Measurements from ENCODE around the gene ATP11A. TPM values are rescaled to one million over a fixed set of nuclear protein-coding genes. Genes with fewer than 3 reads are reported as not detected.
"Not testable (repeated sequence)": the region's sequence is repeated elsewhere in the genome, so short reads cannot be mapped to it uniquely, and the experiment has no call there.

Gene ATP11A
- total and polyA plus RNA-seq, 11 donors, result 20.5 to 146 (median 91.2) TPM

DNA sequence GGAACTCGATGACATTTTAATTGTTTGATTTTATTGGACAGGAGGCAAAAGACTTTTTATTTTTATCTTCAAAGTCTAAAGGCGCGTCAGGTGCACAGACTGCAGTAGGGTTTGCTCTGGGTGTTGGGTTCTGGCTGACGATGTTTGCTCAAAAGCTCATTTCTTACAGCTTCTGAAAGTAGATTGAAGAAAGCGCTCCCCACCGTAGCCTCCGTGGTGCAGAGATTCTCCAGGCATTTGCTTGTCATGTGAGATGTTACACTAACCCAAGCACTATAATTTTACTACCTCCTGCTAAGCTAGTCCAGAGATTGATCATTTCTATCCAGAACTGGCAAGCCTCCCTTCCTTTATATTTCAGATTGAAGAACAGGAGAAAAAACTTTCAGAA, 14.5 kb upstream of the ATP11A start:
- H3K9me3 ChIP-seq, result no peaks in the 10 kb centered on the region
- intact Hi-C loops (cut with DNase I), result no loop called here
- H3K36me3 ChIP-seq, result no peaks in the 10 kb centered on the region
- ATAC-seq, result no peak
- no peak overlapping the region for H3K4me3 ChIP-seq
- no peaks in the 10 kb centered on the region for H3K4me1 ChIP-seq
- no peak for DNase-seq
- TF ChIP-seq, protein P1, sequence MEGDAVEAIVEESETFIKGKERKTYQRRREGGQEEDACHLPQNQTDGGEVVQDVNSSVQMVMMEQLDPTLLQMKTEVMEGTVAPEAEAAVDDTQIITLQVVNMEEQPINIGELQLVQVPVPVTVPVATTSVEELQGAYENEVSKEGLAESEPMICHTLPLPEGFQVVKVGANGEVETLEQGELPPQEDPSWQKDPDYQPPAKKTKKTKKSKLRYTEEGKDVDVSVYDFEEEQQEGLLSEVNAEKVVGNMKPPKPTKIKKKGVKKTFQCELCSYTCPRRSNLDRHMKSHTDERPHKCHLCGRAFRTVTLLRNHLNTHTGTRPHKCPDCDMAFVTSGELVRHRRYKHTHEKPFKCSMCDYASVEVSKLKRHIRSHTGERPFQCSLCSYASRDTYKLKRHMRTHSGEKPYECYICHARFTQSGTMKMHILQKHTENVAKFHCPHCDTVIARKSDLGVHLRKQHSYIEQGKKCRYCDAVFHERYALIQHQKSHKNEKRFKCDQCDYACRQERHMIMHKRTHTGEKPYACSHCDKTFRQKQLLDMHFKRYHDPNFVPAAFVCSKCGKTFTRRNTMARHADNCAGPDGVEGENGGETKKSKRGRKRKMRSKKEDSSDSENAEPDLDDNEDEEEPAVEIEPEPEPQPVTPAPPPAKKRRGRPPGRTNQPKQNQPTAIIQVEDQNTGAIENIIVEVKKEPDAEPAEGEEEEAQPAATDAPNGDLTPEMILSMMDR (IDR thresholded peaks at IDR 0.05), result no peak
- TF ChIP-seq POLR2A (IDR thresholded peaks at IDR 0.05), result no peak
- WGBS, 4 donors, result 90 to 93% (median 91%) methylated on average over 7 of the region's 7 CpGs
- no peak overlapping the region for H3K27ac ChIP-seq
- no peaks in the 10 kb centered on the region for H3K27me3 ChIP-seq

DNA sequence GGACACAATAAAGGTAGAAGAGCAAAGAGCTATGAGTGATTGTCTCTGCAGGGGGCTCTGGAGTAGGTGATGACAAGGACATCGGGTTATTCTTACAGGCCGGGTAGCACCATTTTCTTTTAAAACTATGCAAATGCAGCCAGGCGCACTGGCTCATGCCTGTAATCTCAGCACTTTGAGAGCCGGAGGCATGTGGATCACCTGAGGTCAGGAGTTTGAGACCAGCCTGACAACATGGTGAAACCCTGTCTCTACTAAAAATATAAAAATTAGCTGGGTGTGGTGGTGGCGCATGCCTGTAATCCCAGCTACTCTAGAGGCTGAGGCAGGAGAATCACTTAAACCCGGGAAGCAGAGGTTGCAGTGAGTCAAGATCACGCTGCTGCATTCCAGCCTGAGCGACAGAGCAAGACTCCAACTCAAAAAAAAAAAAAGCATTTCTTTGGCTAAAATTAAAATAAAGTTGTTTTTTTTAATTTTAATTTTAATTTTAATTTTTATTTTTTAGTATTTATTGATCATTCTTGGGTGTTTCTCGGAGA, 12.3 kb upstream of the ATP11A start:
- H3K9me3 ChIP-seq; DNase-seq; H3K27me3 ChIP-seq; H3K4me3 ChIP-seq; H3K36me3 ChIP-seq; ATAC-seq; H3K4me1 ChIP-seq; H3K27ac ChIP-seq; intact Hi-C loops (cut with DNase I): not testable (repeated sequence)
- 84 to 89% (median 88%) methylated on average over 9 of the region's 9 CpGs for WGBS, 4 donors

DNA sequence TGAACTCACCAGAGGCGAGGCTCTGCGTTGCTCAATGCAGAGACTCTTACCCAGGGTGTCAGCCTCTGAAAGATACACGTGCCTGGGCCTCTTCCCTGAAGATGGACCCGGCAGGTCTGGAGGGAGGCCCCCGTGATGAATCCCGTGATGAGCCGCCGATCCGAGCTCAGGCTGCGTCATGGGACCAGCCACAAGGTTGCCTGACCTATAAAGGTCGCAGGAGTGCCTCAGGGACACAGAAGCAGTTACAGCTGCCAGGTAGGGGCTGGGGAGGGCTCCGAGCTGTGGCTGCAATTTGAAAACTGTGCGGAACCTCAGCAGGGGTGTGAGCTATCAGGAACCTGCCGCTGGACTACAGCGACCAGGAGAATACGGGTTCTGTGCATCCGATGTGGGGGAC, 10.5 kb upstream of the ATP11A start:
- H3K4me1 ChIP-seq, result no peaks in the 10 kb centered on the region

DNA sequence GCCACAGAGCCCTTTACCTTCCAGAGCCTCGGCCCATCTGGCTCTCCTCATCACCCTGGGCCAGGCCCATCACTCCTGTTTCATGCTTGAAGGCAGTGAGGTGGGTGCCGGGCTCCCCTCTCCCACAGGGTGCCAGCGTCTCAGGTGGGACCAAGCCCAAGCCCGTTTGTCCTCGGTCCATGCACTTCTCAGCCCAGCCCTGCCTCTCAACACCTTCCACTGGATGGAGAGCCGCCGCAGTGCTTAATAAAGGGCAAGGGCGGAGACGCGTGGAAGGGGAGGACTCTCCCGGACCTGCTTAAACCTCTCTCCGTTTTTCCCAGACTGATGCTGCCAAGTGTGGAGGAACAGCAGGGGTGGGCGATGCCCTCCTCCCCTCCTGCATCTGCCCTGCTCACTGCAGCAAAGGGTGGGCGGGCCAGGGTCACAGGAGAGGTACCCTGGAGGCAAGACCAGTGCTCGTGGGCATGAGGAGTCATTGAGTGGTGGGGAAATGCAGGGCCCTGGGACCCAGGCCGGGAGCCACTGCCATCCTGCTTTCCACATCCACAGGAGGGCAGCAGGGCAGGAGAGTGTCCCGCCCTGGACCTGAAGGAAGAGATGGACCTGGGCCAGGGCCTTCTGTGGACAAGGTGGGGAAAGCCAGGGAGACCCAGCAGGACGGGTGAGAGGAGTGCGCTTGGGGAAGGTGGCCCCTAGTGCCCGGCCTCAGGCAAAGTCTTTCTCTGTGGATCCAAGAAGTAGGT, 9.7 kb upstream of the ATP11A start:
- H3K4me3 ChIP-seq, result no peak overlapping the region
- H3K9me3 ChIP-seq, result no peaks in the 10 kb centered on the region
- intact Hi-C loops (cut with DNase I), result loop anchor here in 1 of 10 donors (10.0 kb wide), 1 partner anchor 135 kb away; no protein-coding TSS in a partner anchor
- no peak overlapping the region for H3K27ac ChIP-seq
- no peaks in the 10 kb centered on the region for H3K4me1 ChIP-seq
- no peaks in the 10 kb centered on the region for H3K36me3 ChIP-seq
- no peak for ATAC-seq
- 87 to 92% (median 89%) methylated on average over 18 to 20 of the region's 20 CpGs for WGBS, 4 donors
- H3K27me3 ChIP-seq, result no peaks in the 10 kb centered on the region
- TF ChIP-seq POLR2A (IDR thresholded peaks at IDR 0.05), result no peak
- TF ChIP-seq, protein P1 (IDR thresholded peaks at IDR 0.05), result no peak
- DNase-seq, result no peak

More for the DNA sequence above, 10.5 kb upstream of the ATP11A start:
- ATAC-seq (no peak), DNase-seq (no peak)
- intact Hi-C loops (cut with DNase I), result no loop called here
- Histone ChIP-seq H3K9me3 (no peaks in the 10 kb centered on the region), H3K27ac (no peak overlapping the region), H3K27me3 (no peaks in the 10 kb centered on the region), H3K4me3 (no peak overlapping the region), H3K36me3 (no peaks in the 10 kb centered on the region)
- 93 to 99% (median 96%) methylated on average over 11 to 17 of the region's 17 CpGs for WGBS, 4 donors
- TF ChIP-seq, protein P1 (IDR thresholded peaks at IDR 0.05), result no peak
- TF ChIP-seq POLR2A (IDR thresholded peaks at IDR 0.05), result no peak
